GM21390 (cell line): ENCODE data around the gene CACNB4.

Experiments used
- ATAC-seq: cut with Tn5 transposase; IDR thresholded peaks from one replicate; pipeline ENCODE4 v1.9.1; 2021; ENCODE audit not compliant: unreplicated experiment

Gene CACNB4

GRCh38 chr2:152054593-152054992, 44.3 kb downstream of the CACNB4 start:
- ATAC-seq: no peak

- ATAC-seq: peak; percentile 44
Measured at GRCh38 chr2:152051436-152051835, 47.4 kb downstream of the CACNB4 start.

GRCh38 chr2:152050915-152051314, 47.9 kb downstream of the CACNB4 start:
- no peak for ATAC-seq

GRCh38 chr2:152050341-152050740, 48.5 kb downstream of the CACNB4 start:
- ATAC-seq: no peak

- no peak for ATAC-seq
Measured at GRCh38 chr2:152049541-152049940, 49.3 kb downstream of the CACNB4 start.

- no peak for ATAC-seq
Measured at GRCh38 chr2:152047824-152048471, 50.9 kb downstream of the CACNB4 start.

GRCh38 chr2:152046940-152047339, 51.9 kb downstream of the CACNB4 start:
- peak; percentile 61 for ATAC-seq

GRCh38 chr2:152042636-152043615, 55.9 kb downstream of the CACNB4 start:
- ATAC-seq: no peak

- ATAC-seq: no peak
Measured at GRCh38 chr2:152038441-152038958, 60.3 kb downstream of the CACNB4 start.

- ATAC-seq: no peak
Measured at GRCh38 chr2:152037743-152038435, 61.0 kb downstream of the CACNB4 start.

- peak; percentile 84 for ATAC-seq
Measured at GRCh38 chr2:152036611-152037469, 62.0 kb downstream of the CACNB4 start.

GRCh38 chr2:152034257-152034801, 64.5 kb downstream of the CACNB4 start:
- no peak for ATAC-seq

GRCh38 chr2:152033011-152033925, 65.6 kb downstream of the CACNB4 start:
- ATAC-seq: no peak

GRCh38 chr2:152031747-152032306, 67.0 kb downstream of the CACNB4 start:
- no peak for ATAC-seq

- ATAC-seq: peak; percentile 42
Measured at GRCh38 chr2:152030596-152031328, 68.1 kb downstream of the CACNB4 start.

- ATAC-seq: no peak
Measured at GRCh38 chr2:152028182-152028862, 70.5 kb downstream of the CACNB4 start.

- peak; percentile 94 for ATAC-seq
Measured at GRCh38 chr2:152025678-152026287, 73.1 kb downstream of the CACNB4 start.
